K562 (cell line): ENCODE data around the gene ZC3H6. TPM values are rescaled to one million over a fixed set of nuclear protein-coding genes. Genes with fewer than 3 reads are reported as not detected.

ENCODE experiments used
- BRD4 ChIP-seq: fragments of 200-600 bp; sonication (generic); IDR thresholded peaks from 2 replicates; pipeline ENCODE4 v1.6.1; 2017; ENCODE audit warnings: inconsistent platforms
- CAMTA2 ChIP-seq: fragments of 250-450 bp; sonication (Bioruptor Pico); conservative IDR thresholded peaks from 2 replicates; pipeline ENCODE4 v1.5.1; 2022
- CBX3 ChIP-seq, 2 experiments: IDR thresholded peaks; 1 replicate in 1 of 2; 2 replicates in 1 of 2; pipeline ENCODE4 v1.6.1; 2012; ENCODE audit warnings: inconsistent platforms in 2 of 2, low read length in 2 of 2, borderline replicate concordance in 1 of 2, control low read depth in 1 of 2
- GATAD2B ChIP-seq: fragments of 450-650 bp; IDR thresholded peaks from 2 replicates; pipeline ENCODE4 v1.6.1; 2017; ENCODE audit warnings: mild to moderate bottlenecking, borderline replicate concordance
- NONO ChIP-seq, 2 experiments: fragments of 200-400 bp in 1 of 2; fragments of 450-650 bp in 1 of 2; formaldehyde crosslinking in 1 of 2; IDR thresholded peaks; 2 replicates each; pipeline ENCODE4 v1.6.1; 2017; ENCODE audit warnings: low read depth in 2 of 2, mild to moderate bottlenecking in 2 of 2, moderate library complexity in 2 of 2, low read length in 1 of 2
- NR2C2 ChIP-seq, 2 experiments: fragments of 200-800 bp in 1 of 2; sonication (Bioruptor generic) in 1 of 2; sonication (generic) in 1 of 2; formaldehyde crosslinking in 1 of 2; IDR thresholded peaks; 2 replicates each; pipeline versions ENCODE4 v1.6.1 to v1.8.0; 2016 to 2022; ENCODE audit warnings: mild to moderate bottlenecking in 1 of 2, missing compliant biosample characterization in 1 of 2, missing genetic modification characterization in 1 of 2, missing genetic modification reagents in 1 of 2
- POLR2A ChIP-seq: fragments of 450-650 bp; conservative IDR thresholded peaks from 2 replicates; pipeline ENCODE4 v1.6.1; 2016
- RFX5 ChIP-seq: IDR thresholded peaks from 2 replicates; pipeline ENCODE4 v1.6.1; 2011; ENCODE audit warnings: low read depth, mild to moderate bottlenecking, improper control_type of control experiment, low read length
- SAFB2 ChIP-seq: fragments of 200-400 bp; formaldehyde crosslinking; IDR thresholded peaks from 2 replicates; pipeline ENCODE4 v1.6.1; 2018; ENCODE audit warnings: borderline replicate concordance, low read length, low read depth, moderate library complexity; ENCODE audit not compliant: severe bottlenecking
- SMARCA4 ChIP-seq: fragments of 450-650 bp; IDR thresholded peaks from 2 replicates; pipeline ENCODE4 v1.6.1; 2016
- SREBF2 ChIP-seq: sonication (generic); formaldehyde crosslinking; IDR thresholded peaks from 2 replicates; pipeline ENCODE4 v1.4.0; 2020; ENCODE audit warnings: mild to moderate bottlenecking, missing genetic modification reagents
- ZNF280B ChIP-seq: fragments of 250-450 bp; sonication (Bioruptor Pico); IDR thresholded peaks from 2 replicates; pipeline ENCODE4 v1.5.1; 2021; ENCODE audit warnings: mild to moderate bottlenecking
- ZNF77 ChIP-seq: fragments of 250-450 bp; sonication (Bioruptor Pico); IDR thresholded peaks from 2 replicates; pipeline ENCODE4 v1.5.0; 2020
- ZNF79 ChIP-seq: fragments of 250-450 bp; sonication (Bioruptor Pico); IDR thresholded peaks from 2 replicates; pipeline ENCODE4 v1.4.0; 2020; ENCODE audit warnings: low read depth, mild to moderate bottlenecking, moderate library complexity
- polyA plus RNA-seq, 8 experiments: library from polyadenylated mRNA; depleted of rRNA in 4 of 8; stranded (reverse) in 5 of 8; unstranded in 3 of 8; fragments of >200 nt; fragmentation: Nextera tagmentation in 2 of 8; fragmentation: Illumina TruSeq in 1 of 8; extraction: Ambion mirVana in 2 of 8; extraction: Trizol in 1 of 8; gene quantifications; 2 replicates each; pipeline versions ENCODE4 v1.2.1 to v1.2.3, GENCODE V29; 2011 to 2014; ENCODE audit warnings: inconsistent platforms in 1 of 8, missing spikeins in 1 of 8
- total RNA-seq, 7 experiments: library from RNA; depleted of rRNA in 6 of 7; stranded (reverse); fragments of >200 nt in 6 of 7; fragmentation: Illumina TruSeq in 2 of 7; extraction: Trizol in 2 of 7; gene quantifications; 2 replicates each; pipeline versions ENCODE4 v1.2.1 to v1.2.3, GENCODE V29; 2011 to 2021; ENCODE audit warnings: low replicate concordance in 1 of 7
- TF ChIP-seq, protein P1 (sequence below): fragments of 150-350 bp; conservative IDR thresholded peaks from 2 replicates; pipeline ENCODE4 v1.6.1; 2014; ENCODE audit warnings: low read length
- TF ChIP-seq, protein P2 (sequence below): sonication (generic); formaldehyde crosslinking; IDR thresholded peaks from 2 replicates; pipeline ENCODE4 v1.8.1; 2022; ENCODE audit warnings: missing genetic modification reagents
- TF ChIP-seq, protein P3 (sequence below): fragments of 250-450 bp; sonication (Bioruptor Pico); IDR thresholded peaks from 2 replicates; pipeline ENCODE4 v1.5.0; 2021; ENCODE audit warnings: mild to moderate bottlenecking, moderate library complexity

The ZC3H6 gene
- total and polyA plus RNA-seq, 9 of the 15 experiments (the other 6 are each of a cell fraction or from before 2014, with no cell fraction given), result 0.45 to 1.9 (median 1.5) TPM

- TF ChIP-seq, protein P1, sequence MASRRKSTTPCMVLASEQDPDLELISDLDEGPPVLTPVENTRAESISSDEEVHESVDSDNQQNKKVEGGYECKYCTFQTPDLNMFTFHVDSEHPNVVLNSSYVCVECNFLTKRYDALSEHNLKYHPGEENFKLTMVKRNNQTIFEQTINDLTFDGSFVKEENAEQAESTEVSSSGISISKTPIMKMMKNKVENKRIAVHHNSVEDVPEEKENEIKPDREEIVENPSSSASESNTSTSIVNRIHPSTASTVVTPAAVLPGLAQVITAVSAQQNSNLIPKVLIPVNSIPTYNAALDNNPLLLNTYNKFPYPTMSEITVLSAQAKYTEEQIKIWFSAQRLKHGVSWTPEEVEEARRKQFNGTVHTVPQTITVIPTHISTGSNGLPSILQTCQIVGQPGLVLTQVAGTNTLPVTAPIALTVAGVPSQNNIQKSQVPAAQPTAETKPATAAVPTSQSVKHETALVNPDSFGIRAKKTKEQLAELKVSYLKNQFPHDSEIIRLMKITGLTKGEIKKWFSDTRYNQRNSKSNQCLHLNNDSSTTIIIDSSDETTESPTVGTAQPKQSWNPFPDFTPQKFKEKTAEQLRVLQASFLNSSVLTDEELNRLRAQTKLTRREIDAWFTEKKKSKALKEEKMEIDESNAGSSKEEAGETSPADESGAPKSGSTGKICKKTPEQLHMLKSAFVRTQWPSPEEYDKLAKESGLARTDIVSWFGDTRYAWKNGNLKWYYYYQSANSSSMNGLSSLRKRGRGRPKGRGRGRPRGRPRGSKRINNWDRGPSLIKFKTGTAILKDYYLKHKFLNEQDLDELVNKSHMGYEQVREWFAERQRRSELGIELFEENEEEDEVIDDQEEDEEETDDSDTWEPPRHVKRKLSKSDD, result no peak
- TF ChIP-seq ZNF77 (CRISPR knock-in tag) (no peak), NR2C2 (CRISPR knock-in tag; IDR thresholded peaks at IDR 0.05) (peak; percentile 80), NR2C2 (tag; IDR thresholded peaks at IDR 0.05) (peak; percentile 90), ZNF280B (CRISPR knock-in tag) (no peak), SMARCA4 (no peak), CAMTA2 (CRISPR knock-in tag) (no peak), SREBF2 (CRISPR knock-in tag) (no peak), POLR2A (peak; percentile 93), RFX5 (no peak), CBX3 (IDR thresholded peaks at IDR 0.05; ENCODE audit: borderline replicate concordance in 1 of 2, low read length in 2 of 2) (no peak; a peak in 1 of 3 replicates), ZNF79 (CRISPR knock-in tag) (no peak), GATAD2B (peak; percentile 43), SAFB2 (no peak), NONO (IDR thresholded peaks at IDR 0.05; ENCODE audit: low read depth in 2 of 2, low read length in 1 of 2) (no peak), BRD4 (0 out of 2 replicates have a peak, but pooled peaks have one; percentile 50)
- TF ChIP-seq, protein P2, sequence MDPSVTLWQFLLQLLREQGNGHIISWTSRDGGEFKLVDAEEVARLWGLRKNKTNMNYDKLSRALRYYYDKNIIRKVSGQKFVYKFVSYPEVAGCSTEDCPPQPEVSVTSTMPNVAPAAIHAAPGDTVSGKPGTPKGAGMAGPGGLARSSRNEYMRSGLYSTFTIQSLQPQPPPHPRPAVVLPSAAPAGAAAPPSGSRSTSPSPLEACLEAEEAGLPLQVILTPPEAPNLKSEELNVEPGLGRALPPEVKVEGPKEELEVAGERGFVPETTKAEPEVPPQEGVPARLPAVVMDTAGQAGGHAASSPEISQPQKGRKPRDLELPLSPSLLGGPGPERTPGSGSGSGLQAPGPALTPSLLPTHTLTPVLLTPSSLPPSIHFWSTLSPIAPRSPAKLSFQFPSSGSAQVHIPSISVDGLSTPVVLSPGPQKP (CRISPR knock-in tag), result no peak
- TF ChIP-seq, protein P3, sequence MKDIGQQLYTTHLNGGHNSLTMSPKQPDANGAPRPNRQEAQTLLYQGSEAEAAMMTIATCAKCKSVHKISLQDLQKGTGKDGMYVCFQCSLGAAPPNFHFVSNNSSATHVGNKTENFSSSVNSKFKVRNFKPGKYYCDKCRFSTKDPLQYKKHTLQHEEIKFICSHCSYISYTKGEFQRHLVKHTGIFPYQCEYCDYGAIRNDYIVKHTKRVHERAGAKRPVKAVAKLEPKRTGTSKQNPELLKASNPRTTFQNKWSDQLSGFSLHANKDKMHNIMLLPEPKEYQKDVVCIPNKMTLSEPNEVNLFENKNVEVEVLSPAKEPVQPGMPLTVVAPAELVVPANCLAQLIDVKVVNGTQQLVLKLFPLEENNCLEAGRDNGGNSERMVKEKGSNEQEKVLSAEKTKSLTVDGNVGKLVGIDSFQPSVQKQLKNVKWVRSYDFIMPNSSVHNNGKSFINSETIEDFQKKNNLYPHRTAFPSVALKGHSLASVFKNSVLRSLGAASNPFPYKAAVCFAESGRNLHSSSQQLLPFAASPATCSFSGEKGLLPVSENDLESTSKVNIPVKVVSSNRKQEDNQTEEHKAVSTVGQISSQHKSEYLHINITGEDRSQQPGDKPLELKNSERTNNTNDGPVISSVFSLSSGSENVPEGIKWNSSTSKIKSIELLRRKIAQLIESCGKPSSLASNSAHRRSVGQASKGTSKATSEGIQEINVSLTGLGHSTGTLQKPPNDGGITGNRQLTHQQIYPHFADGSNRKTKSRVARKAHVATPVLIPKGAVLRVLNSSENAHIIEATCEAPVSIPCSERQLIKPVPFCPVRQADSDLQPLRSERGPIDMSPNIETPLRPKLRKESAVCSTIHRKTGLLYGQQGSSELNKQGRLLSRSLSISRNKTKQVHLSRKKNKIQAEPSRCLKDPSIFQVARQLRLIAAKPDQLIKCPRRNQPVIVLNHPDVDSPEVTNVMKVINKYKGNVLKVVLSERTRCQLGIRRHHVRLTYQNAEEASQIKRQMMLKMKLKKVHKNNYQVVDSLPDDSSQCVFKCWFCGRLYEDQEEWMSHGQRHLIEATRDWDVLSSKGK, result no peak
These were observed 20.7 kb upstream of the ZC3H6 start, which contains the start of gene ZC3H8 (continued) for GRCh38 chr2:112254466-112255240.
